ENCODE data around the gene TMEM255B.

TMEM255B gene

DNA sequence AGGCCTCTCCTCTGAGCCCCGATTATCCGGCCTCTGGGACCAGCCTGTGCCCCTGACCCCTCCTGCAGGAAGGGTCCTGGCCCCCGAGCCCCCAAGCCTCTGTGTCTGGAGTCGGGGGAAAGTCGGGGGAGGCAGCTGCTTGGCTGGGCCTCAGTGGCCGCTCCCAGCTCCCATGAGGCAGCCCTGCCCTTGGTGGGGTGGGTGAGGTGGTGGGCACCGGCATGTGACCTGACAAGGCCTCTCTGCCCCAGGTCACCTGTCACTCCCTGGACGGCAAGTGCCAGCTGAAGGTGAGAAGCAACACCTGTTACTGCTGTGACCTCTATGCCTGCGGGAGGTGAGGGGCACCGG, 41.5 kb downstream of the TMEM255B start:
- DNase-seq = no peak
- Histone ChIP-seq H2BK15ac (replicated peaks; ENCODE audit: low read depth) (no peak overlapping the region), H4K5ac (ENCODE audit: low read length) (no peak overlapping the region), H3K27ac (ENCODE audit: low read depth, low read length) (no peak overlapping the region), H3K79me1 (ENCODE audit: low read length) (no peaks in the 10 kb centered on the region), H3K23ac (ENCODE audit: low read length) (no peak overlapping the region), H2AK5ac (ENCODE audit: low read length) (no peak overlapping the region), H3K4me3 (ENCODE audit: low read length) (no peak overlapping the region), H3K4me2 (ENCODE audit: low read length) (no peak overlapping the region), H3K36me3 (ENCODE audit: control insufficient read depth, insufficient read depth, low read length) (no peaks in the 10 kb centered on the region), H3K18ac (ENCODE audit: low read length) (no peak overlapping the region), H2BK120ac (ENCODE audit: low read depth, low read length) (no peak overlapping the region), H2BK5ac (ENCODE audit: low read length) (no peak overlapping the region), H3K27me3 (ENCODE audit: insufficient read depth, low read length, poor library complexity) (no peaks in the 10 kb centered on the region), H3K4ac (ENCODE audit: low read depth, low read length) (no peak overlapping the region), H3K56ac (ENCODE audit: low read length) (no peak overlapping the region), H3K4me1 (ENCODE audit: control insufficient read depth, low read depth, low read length) (no peaks in the 10 kb centered on the region), H3K9ac (ENCODE audit: low read length) (no peak overlapping the region), H3K79me2 (ENCODE audit: control insufficient read depth, insufficient read depth, low read length) (no peaks in the 10 kb centered on the region), H4K8ac (ENCODE audit: low read depth, low read length) (no peak overlapping the region)
- no CpG with 5 or more reads among the region's 10 CpGs for WGBS (ENCODE audit: extremely low coverage, insufficient coverage, low lambda C conversion rate)

- H3K27ac ChIP-seq (ENCODE audit: low read depth, low read length) = no peak overlapping the region
- H3K36me3 ChIP-seq (ENCODE audit: control insufficient read depth, insufficient read depth, low read length) = no peaks in the 10 kb centered on the region
- H2AK5ac ChIP-seq (ENCODE audit: low read length) = no peak overlapping the region
- H3K18ac ChIP-seq (ENCODE audit: low read length) = no peak overlapping the region
- no peak overlapping the region for H3K4ac ChIP-seq (ENCODE audit: low read depth, low read length)
- no CpG with 5 or more reads among the region's 33 CpGs for WGBS (ENCODE audit: extremely low coverage, insufficient coverage, low lambda C conversion rate)
- H3K9ac ChIP-seq (ENCODE audit: low read length) = no peak overlapping the region
- no peak overlapping the region for H3K56ac ChIP-seq (ENCODE audit: low read length)
- no peaks in the 10 kb centered on the region for H3K79me2 ChIP-seq (ENCODE audit: control insufficient read depth, insufficient read depth, low read length)
- H4K8ac ChIP-seq (ENCODE audit: low read depth, low read length) = no peak overlapping the region
- no peak overlapping the region for H3K4me2 ChIP-seq (ENCODE audit: low read length)
- no peak overlapping the region for H3K23ac ChIP-seq (ENCODE audit: low read length)
- no peak overlapping the region for H2BK5ac ChIP-seq (ENCODE audit: low read length)
- DNase-seq = no peak
- H3K4me3 ChIP-seq (ENCODE audit: low read length) = no peak overlapping the region
- H3K4me1 ChIP-seq (ENCODE audit: control insufficient read depth, low read depth, low read length) = no peaks in the 10 kb centered on the region
- H4K5ac ChIP-seq (ENCODE audit: low read length) = no peak overlapping the region
- H3K79me1 ChIP-seq (ENCODE audit: low read length) = no peaks in the 10 kb centered on the region
- no peak overlapping the region for H2BK120ac ChIP-seq (ENCODE audit: low read depth, low read length)
- no peak overlapping the region for H2BK15ac ChIP-seq (replicated peaks; ENCODE audit: low read depth)
- no peaks in the 10 kb centered on the region for H3K27me3 ChIP-seq (ENCODE audit: insufficient read depth, low read length, poor library complexity)
Measured at GRCh38 chr13:113801289-113801961, 42.4 kb downstream of the TMEM255B start.

DNA sequence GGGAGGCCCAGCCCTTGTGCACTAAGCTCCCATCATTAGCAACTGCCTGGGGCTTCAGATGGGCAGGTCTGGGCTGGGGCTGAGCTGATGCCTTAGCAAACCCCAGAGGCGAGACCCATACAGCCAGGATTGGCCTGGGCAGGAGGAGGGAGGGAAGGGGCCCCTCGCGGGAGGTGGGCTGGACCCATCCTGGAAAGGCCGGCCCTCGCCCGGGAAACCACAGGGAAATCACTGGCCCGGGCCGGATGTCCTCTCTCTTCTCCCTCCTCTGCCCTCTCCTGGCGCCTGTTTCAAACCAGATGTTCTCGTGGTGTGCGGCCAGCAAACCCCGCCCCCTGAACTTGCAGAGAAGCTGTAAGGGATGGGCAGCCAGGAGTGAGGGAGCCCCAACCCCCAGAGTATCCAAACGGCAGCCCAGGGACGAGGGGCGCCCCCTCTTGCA, 43.1 kb downstream of the TMEM255B start:
- Histone ChIP-seq H3K9ac (ENCODE audit: low read length) (peak overlapping the region; percentile 1), H3K79me1 (ENCODE audit: low read length) (no peaks in the 10 kb centered on the region), H3K79me2 (ENCODE audit: control insufficient read depth, insufficient read depth, low read length) (no peaks in the 10 kb centered on the region), H4K8ac (ENCODE audit: low read depth, low read length) (no peak overlapping the region), H3K18ac (ENCODE audit: low read length) (no peak overlapping the region), H3K4ac (ENCODE audit: low read depth, low read length) (no peak overlapping the region), H2BK15ac (replicated peaks; ENCODE audit: low read depth) (no peak overlapping the region), H2AK5ac (ENCODE audit: low read length) (no peak overlapping the region), H4K5ac (ENCODE audit: low read length) (no peak overlapping the region), H2BK5ac (ENCODE audit: low read length) (no peak overlapping the region), H2BK120ac (ENCODE audit: low read depth, low read length) (no peak overlapping the region), H3K4me1 (ENCODE audit: control insufficient read depth, low read depth, low read length) (no peaks in the 10 kb centered on the region), H3K27me3 (ENCODE audit: insufficient read depth, low read length, poor library complexity) (no peaks in the 10 kb centered on the region), H3K56ac (ENCODE audit: low read length) (peak overlapping the region; percentile 75), H3K27ac (ENCODE audit: low read depth, low read length) (no peak overlapping the region), H3K23ac (ENCODE audit: low read length) (no peak overlapping the region), H3K4me3 (ENCODE audit: low read length) (no peak overlapping the region), H3K4me2 (ENCODE audit: low read length) (no peak overlapping the region), H3K36me3 (ENCODE audit: control insufficient read depth, insufficient read depth, low read length) (no peaks in the 10 kb centered on the region)
- DNase-seq = peak; percentile 89
- no CpG with 5 or more reads among the region's 15 CpGs for WGBS (ENCODE audit: extremely low coverage, insufficient coverage, low lambda C conversion rate)

GRCh38 chr13:113802761-113803160, 43.7 kb downstream of the TMEM255B start:
- Histone ChIP-seq H2BK5ac (ENCODE audit: low read length) (no peak overlapping the region), H2BK15ac (replicated peaks; ENCODE audit: low read depth) (no peak overlapping the region), H3K36me3 (ENCODE audit: control insufficient read depth, insufficient read depth, low read length) (no peaks in the 10 kb centered on the region), H4K8ac (ENCODE audit: low read depth, low read length) (no peak overlapping the region), H3K56ac (ENCODE audit: low read length) (no peak overlapping the region), H3K4me2 (ENCODE audit: low read length) (no peak overlapping the region), H3K4ac (ENCODE audit: low read depth, low read length) (no peak overlapping the region), H3K18ac (ENCODE audit: low read length) (no peak overlapping the region), H3K4me3 (ENCODE audit: low read length) (no peak overlapping the region), H3K79me2 (ENCODE audit: control insufficient read depth, insufficient read depth, low read length) (no peaks in the 10 kb centered on the region), H3K79me1 (ENCODE audit: low read length) (no peaks in the 10 kb centered on the region), H3K23ac (ENCODE audit: low read length) (no peak overlapping the region), H3K27me3 (ENCODE audit: insufficient read depth, low read length, poor library complexity) (no peaks in the 10 kb centered on the region), H3K9ac (ENCODE audit: low read length) (no peak overlapping the region), H4K5ac (ENCODE audit: low read length) (no peak overlapping the region), H2AK5ac (ENCODE audit: low read length) (no peak overlapping the region), H3K4me1 (ENCODE audit: control insufficient read depth, low read depth, low read length) (no peaks in the 10 kb centered on the region), H3K27ac (ENCODE audit: low read depth, low read length) (no peak overlapping the region), H2BK120ac (ENCODE audit: low read depth, low read length) (no peak overlapping the region)
- WGBS (ENCODE audit: extremely low coverage, insufficient coverage, low lambda C conversion rate) = no CpG with 5 or more reads among the region's 25 CpGs
- DNase-seq = peak; percentile 49

- H2BK5ac ChIP-seq (ENCODE audit: low read length) = no peak overlapping the region
- H3K4me1 ChIP-seq (ENCODE audit: control insufficient read depth, low read depth, low read length) = no peaks in the 10 kb centered on the region
- H2AK5ac ChIP-seq (ENCODE audit: low read length) = no peak overlapping the region
- no peak overlapping the region for H4K5ac ChIP-seq (ENCODE audit: low read length)
- no peaks in the 10 kb centered on the region for H3K79me2 ChIP-seq (ENCODE audit: control insufficient read depth, insufficient read depth, low read length)
- DNase-seq = no peak
- H3K27me3 ChIP-seq (ENCODE audit: insufficient read depth, low read length, poor library complexity) = no peaks in the 10 kb centered on the region
- no peak overlapping the region for H2BK15ac ChIP-seq (replicated peaks; ENCODE audit: low read depth)
- H4K8ac ChIP-seq (ENCODE audit: low read depth, low read length) = no peak overlapping the region
- no peak overlapping the region for H3K27ac ChIP-seq (ENCODE audit: low read depth, low read length)
- no peak overlapping the region for H2BK120ac ChIP-seq (ENCODE audit: low read depth, low read length)
- H3K4me3 ChIP-seq (ENCODE audit: low read length) = no peak overlapping the region
- H3K18ac ChIP-seq (ENCODE audit: low read length) = no peak overlapping the region
- no CpG with 5 or more reads among the region's 32 CpGs for WGBS (ENCODE audit: extremely low coverage, insufficient coverage, low lambda C conversion rate)
- H3K9ac ChIP-seq (ENCODE audit: low read length) = no peak overlapping the region
- no peak overlapping the region for H3K56ac ChIP-seq (ENCODE audit: low read length)
- no peak overlapping the region for H3K4me2 ChIP-seq (ENCODE audit: low read length)
- no peaks in the 10 kb centered on the region for H3K36me3 ChIP-seq (ENCODE audit: control insufficient read depth, insufficient read depth, low read length)
- H3K4ac ChIP-seq (ENCODE audit: low read depth, low read length) = no peak overlapping the region
- H3K23ac ChIP-seq (ENCODE audit: low read length) = no peak overlapping the region
- H3K79me1 ChIP-seq (ENCODE audit: low read length) = no peaks in the 10 kb centered on the region
Measured at GRCh38 chr13:113803409-113804016, 44.5 kb downstream of the TMEM255B start.
